Bronchial epithelial cell (primary cell): ENCODE data around the gene ONECUT3. TPM values are rescaled to one million over a fixed set of nuclear protein-coding genes. Genes with fewer than 3 reads are reported as not detected.
A peak's percentile ranks its signal among the peaks of the same experiment; 100 is the strongest.

ENCODE experiments used
- DNase-seq: peaks from one replicate; pipeline ENCODE4 v3.0.0-alpha.2; 2010; ENCODE audit warnings: low read depth
- FAIRE-seq: peaks from 2 replicates; lab custom pipeline; 2011; peaks lifted over from hg19 to GRCh38; lab: Jason Lieb, UNC
- H3K27me3 ChIP-seq: 2 replicates; pipeline ENCODE4 v1.5.1; 2011; ENCODE audit warnings: low read length; ENCODE audit not compliant: control insufficient read depth, insufficient read depth
- H3K36me3 ChIP-seq: 2 replicates; pipeline ENCODE4 v1.5.1; 2011; ENCODE audit warnings: low read length; ENCODE audit not compliant: control insufficient read depth, insufficient read depth
- H3K4me3 ChIP-seq: 2 replicates; pipeline ENCODE4 v1.5.1; 2011; ENCODE audit warnings: mild to moderate bottlenecking, low read depth, low read length, control low read depth
- total RNA-seq: library from RNA; depleted of rRNA; stranded (reverse); fragments of >200 nt; gene quantifications from 2 replicates; pipeline ENCODE4 v1.2.1, GENCODE V29; 2014
- TF ChIP-seq, protein P1 (sequence below): IDR thresholded peaks from 2 replicates; pipeline ENCODE4 v1.5.1; 2011; ENCODE audit warnings: mild to moderate bottlenecking, moderate library complexity, low read length, control low read depth, inconsistent platforms; ENCODE audit not compliant: insufficient read depth, severe bottlenecking

ONECUT3 gene
- total RNA-seq, 1 donor from 2014 or later = under 0.01 TPM

DNA sequence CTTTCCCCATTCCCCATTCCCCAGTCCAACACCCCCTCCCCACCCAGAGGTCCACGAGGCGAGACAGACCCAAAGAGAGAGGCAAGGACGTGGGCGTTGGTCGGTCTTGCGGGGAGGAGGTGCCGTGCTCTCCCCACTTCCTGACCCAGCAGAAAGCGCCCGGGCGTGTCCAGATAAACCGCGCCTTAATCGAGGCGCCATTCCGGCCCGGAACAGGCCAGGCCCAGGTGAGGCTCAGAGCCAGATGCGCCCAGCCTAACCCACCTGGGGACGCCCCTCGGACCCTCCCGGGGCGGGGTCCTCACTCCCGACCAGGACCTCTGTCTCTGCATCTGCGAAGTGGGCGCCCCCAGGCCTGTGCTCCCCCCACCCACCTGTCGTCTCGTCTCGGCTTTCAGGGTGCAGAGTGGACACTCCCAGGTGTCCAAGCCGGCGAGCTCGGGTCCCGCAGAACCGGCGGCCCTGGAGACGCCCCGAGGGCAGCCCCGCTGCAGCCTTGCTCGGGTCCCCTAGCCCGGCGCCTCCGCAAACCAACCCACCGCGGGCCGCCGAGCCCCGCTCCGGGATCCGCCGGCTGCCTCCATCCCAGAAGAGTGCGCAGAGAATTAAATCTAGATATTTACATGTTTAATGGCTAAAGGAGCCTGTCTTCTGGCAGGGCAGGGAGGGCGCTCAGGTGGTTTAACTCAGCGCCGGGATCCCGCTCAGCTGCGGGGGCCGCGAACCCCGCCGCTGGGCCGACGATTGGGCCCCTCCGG is 5.0 kb upstream of the ONECUT3 start:
- no peak for FAIRE-seq
- H3K4me3 ChIP-seq = peak overlapping the region; percentile 48
- TF ChIP-seq, protein P1, sequence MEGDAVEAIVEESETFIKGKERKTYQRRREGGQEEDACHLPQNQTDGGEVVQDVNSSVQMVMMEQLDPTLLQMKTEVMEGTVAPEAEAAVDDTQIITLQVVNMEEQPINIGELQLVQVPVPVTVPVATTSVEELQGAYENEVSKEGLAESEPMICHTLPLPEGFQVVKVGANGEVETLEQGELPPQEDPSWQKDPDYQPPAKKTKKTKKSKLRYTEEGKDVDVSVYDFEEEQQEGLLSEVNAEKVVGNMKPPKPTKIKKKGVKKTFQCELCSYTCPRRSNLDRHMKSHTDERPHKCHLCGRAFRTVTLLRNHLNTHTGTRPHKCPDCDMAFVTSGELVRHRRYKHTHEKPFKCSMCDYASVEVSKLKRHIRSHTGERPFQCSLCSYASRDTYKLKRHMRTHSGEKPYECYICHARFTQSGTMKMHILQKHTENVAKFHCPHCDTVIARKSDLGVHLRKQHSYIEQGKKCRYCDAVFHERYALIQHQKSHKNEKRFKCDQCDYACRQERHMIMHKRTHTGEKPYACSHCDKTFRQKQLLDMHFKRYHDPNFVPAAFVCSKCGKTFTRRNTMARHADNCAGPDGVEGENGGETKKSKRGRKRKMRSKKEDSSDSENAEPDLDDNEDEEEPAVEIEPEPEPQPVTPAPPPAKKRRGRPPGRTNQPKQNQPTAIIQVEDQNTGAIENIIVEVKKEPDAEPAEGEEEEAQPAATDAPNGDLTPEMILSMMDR = no peak
- peaks cover 29% of the 10 kb centered on the region for H3K27me3 ChIP-seq
- H3K36me3 ChIP-seq = no peaks in the 10 kb centered on the region
- DNase-seq = no peak

DNA sequence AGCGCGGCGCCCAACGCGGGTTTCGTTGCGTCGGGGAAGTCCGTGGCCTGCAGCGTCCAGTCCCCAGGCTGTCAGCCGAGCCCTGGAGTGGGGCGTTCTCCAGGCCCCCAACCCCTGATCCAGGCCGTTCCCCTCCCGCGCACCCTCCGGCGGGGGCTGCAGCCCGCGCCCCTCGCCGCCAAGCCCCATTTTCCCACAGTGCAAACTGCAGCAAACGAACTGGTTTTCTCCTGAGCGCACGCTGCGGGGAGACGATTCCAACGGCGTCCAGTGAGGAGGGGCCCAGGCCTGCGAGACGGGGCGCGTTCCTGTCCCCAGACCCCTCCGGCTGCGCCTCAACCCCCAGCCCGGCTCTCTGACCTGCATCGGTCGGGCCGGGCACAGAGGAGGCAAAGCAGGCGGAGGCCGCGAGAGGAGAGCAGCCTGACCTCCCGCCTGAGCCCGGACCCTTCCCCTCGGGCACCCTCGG is 4.4 kb upstream of the ONECUT3 start:
- H3K36me3 ChIP-seq = no peaks in the 10 kb centered on the region
- H3K27me3 ChIP-seq = peaks cover 29% of the 10 kb centered on the region
- no peak for DNase-seq
- FAIRE-seq = no peak
- TF ChIP-seq, protein P1 = no peak
- peak overlapping the region; percentile 48 for H3K4me3 ChIP-seq

DNA sequence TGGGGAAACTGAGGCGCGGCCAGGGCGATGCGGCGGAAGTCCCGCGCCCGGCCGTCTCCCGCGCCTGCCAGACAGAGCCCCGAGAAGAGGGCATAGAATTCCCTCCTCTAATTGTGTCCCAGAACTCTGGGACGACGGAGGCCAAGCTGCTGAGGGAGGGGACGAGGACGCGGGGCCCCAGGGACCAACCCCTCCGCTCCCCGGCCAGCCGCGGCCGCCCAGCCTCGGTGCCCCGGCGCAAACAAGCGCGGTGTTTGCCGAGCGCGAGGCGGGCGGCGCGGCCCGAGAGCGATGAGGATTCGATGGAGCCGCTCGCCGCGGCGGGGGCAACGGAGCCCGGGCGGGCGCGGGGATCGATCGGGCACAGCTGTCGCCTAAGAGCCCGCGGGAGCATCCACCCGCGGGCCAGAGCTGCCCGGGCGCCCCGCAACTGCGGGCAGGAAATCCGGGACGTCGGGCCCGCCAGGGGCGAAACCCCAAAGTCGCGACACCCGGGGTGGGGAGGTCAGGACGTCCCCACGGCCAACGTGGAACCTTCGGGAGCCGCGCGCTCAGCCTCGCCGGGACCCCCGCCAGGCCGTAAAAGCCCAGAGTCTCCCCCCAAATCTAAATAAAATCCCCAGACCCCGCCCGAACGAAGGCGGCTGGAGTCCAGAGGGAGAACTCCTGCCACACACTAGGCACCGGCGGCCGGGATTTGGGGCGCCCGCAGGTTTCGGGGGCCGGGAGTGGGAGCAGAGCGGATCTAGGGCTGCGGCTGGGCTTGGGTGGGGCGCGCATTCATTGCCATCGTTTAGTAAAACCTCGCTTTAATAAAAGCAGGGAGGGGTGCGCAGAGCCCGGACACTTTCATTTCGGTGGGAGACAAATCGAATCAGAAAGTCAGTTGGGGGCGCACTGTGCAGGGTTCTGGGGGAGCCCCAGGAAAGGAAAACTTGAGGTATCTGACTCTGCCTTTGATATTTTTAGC is 3.6 kb upstream of the ONECUT3 start:
- Histone ChIP-seq H3K27me3 (peaks cover 31% of the 10 kb centered on the region), H3K4me3 (peak overlapping the region; percentile 48), H3K36me3 (no peaks in the 10 kb centered on the region)
- TF ChIP-seq, protein P1 = no peak
- DNase-seq = no peak
- no peak for FAIRE-seq

DNA sequence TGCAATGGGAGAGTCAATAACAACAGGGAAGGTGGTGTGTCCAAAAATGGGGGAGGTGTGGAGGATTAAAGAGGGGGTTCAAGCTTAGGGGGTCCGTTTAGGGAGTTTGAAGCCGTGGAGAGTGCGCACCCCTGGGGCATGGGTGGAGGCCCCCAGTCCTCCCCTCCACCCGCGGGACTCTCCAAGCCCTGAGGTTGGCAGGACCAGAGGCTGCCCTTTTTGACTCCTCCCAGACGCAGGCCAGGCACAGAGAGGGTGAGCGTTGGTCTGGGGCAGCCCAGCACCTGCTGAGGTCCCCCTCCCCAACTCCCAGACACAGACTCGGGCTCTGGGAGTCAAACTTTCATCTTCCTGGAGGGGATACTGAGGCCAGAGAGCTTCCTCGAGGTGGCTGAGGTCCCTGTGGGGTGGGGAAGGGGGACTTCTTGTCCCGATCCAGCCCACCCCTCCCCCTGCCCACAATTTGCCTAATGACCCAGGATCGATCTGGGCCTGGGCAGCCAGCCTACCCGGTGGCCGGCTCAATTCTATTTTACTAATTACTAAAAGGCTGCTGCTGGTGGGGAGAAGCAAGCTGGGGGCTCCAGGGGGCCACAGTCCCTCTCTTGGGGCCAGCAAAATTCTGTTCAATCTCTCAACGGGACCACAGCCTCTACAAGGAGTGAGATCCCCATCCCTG is 2.8 kb upstream of the ONECUT3 start:
- no peak for FAIRE-seq
- Histone ChIP-seq H3K36me3 (no peaks in the 10 kb centered on the region), H3K27me3 (peaks cover 35% of the 10 kb centered on the region), H3K4me3 (no peak overlapping the region)
- no peak for DNase-seq
- TF ChIP-seq, protein P1 = no peak

DNA sequence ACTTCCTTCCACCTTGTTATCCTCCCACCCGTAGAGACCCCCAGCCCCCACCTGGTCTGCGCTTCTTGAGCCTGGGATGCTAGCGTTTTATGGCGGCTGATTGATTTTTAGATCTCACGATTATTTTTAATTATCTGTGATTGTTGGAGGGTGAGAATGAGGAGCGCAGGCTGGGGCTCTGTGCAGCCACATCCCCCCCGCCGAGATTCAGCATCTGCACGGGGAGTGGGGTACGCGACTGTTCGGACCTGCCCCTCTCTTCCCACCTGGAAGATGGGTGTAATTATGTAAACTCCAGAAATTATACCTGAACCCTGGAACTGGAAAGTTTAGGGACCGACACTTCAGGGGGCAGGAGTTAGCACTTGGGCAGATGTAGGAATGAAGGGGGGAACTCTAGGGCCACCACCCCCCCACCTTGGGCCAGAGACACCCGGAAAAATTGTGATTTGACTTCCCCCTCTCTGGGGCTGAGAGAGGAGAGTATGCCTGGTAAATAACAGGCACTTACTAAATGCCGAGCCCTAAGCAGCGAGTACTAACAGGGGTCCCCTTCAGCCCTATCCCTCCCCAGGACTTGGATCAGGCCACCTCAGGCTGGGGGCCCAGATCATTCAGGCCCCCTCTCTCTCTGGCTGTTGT is 1.8 kb upstream of the ONECUT3 start:
- Histone ChIP-seq H3K4me3 (no peak overlapping the region), H3K36me3 (no peaks in the 10 kb centered on the region), H3K27me3 (peaks cover 44% of the 10 kb centered on the region)
- no peak for DNase-seq
- TF ChIP-seq, protein P1 = no peak
- FAIRE-seq = no peak
